Measurements from ENCODE around the gene TMEM185A.
"Not testable (repeated sequence)": the region's sequence is repeated elsewhere in the genome, so short reads cannot be mapped to it uniquely, and the experiment has no call there.

TMEM185A gene

DNA sequence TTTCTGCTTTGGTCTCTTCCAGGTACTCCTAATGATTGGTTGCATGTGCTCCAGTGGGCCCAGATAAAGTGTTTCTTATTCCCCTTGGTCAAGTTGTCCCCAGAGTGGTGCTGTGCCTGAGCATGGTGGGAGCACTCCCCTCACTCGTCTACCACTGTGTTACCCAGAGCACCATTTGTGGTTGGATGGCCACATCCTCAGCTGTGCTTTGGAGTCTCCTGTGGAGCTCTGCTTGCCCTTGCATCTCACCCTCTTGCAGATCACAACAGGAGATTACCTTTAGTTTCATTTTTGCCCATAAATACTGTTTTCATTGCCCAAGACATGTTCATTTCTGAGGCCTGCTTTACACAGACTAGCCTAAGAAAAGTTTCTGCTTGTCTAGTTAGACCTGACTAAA lies 81.1 kb downstream of the TMEM185A start:
- DNase-seq = not testable (repeated sequence)

DNA sequence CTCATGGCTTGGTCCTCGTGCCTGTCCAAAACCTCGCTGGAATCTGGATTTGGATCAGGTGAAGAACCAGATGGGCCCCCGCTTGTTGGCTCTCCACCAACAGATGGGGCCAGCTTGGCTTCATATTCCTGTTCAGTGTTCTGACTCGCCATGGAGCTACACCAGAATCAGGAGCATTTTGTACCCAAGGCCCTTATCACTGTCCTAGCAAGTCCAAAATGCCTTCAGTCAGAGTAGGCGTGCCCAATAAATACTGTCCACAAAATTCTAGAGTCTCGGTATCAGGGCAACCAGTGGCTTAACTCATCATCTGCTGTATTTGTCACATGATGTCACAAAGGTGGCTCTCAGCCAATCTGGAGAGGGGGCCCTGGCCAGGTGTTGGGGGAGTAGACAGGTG lies 81.9 kb downstream of the TMEM185A start, which contains the start of gene HSFX3:
TSS of gene HSFX3 (minus strand) at position 224 of the 400 bp plus-strand sequence. CDS start at position 152, 72 bp downstream.
- not testable (repeated sequence) for DNase-seq

DNA sequence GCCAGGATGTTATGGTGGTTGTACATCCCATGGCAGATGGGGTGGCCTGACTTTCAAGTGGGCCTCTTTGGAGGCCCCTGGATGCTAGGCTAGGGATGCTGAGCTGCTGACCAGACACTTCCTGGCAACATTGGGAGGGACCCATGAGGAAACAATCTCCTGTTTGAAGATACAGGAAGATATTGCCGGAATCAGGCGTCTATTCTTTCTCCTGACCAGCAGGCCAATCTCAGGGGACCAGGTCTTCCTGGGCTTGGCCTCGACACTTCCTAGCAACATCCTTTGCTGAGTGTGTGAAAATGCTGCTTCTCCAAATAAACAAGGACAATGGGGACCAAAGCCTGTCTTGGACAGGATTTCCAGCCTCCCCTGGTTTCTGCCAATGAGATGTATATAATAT lies 83.8 kb downstream of the TMEM185A start:
- not testable (repeated sequence) for DNase-seq

DNA sequence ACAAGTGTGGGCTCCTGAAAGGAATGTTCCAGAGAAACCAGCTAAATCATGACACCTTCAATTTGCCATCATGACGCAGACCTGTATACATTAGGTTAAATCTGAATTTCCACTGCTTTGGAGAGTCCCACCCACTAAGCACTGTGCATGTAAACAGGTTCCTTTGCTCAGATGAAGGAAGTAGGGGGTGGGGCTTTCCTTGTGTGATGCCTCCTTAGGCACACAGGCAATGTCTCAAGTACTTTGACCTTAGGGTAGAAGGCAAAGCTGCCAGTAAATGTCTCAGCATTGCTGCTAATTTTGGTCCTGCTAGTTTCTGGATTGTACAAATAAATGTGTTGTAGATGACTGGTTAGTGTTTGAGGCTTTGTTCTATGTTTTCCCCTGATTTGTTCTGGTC lies 84.6 kb downstream of the TMEM185A start:
- DNase-seq = not testable (repeated sequence)

All from Kasumi-1 (cell line).